A673 (cell line): Measurements from ENCODE around the gene TPSD1. TPM values are rescaled to one million over a fixed set of nuclear protein-coding genes. Genes with fewer than 3 reads are reported as not detected.
A peak's percentile ranks its signal among the peaks of the same experiment; 100 is the strongest.
"Not testable (repeated sequence)": the region's sequence is repeated elsewhere in the genome, so short reads cannot be mapped to it uniquely, and the experiment has no call there.

Experiments
- BruUV-seq: library from RNA; stranded (reverse); fragments of 400-500 nt; replicated peaks from 2 replicates; lab custom pipeline; 2021; lab: Mats Ljungman, UMichigan
- CTCF ChIA-PET: fragments of 300-600 bp; sonication (Branson Sonifier 250); formaldehyde crosslinking; loops from one replicate; lab custom pipeline; 2022; ENCODE audit warnings: antibody characterized with exemption; lab: Charles Lee
- POLR2A ChIA-PET: fragments of 300-600 bp; sonication (Branson Sonifier 250); formaldehyde crosslinking; loops from one replicate; lab custom pipeline; 2022; ENCODE audit warnings: antibody characterized with exemption; ENCODE audit not compliant: low non-redundant PET; lab: Charles Lee
- DNase-seq: peaks from one replicate; pipeline ENCODE4 v3.0.0-alpha.2; 2015; ENCODE audit warnings: low spot score
- H3K27ac ChIP-seq: fragments of 200-600 bp; sonication (generic); 2 replicates; pipeline ENCODE4 v1.5.1; 2016; ENCODE audit warnings: mixed run types, low read depth, mild to moderate bottlenecking, mixed read lengths, antibody characterized with exemption, low read length; ENCODE audit not compliant: poor library complexity, severe bottlenecking
- H3K27me3 ChIP-seq: fragments of 200-600 bp; sonication (generic); replicated peaks from 2 replicates; pipeline ENCODE4 v1.6.1; 2017; ENCODE audit warnings: mixed run types, low read depth, mild to moderate bottlenecking, mixed read lengths, antibody characterized with exemption, low read length; ENCODE audit not compliant: insufficient read depth, poor library complexity
- H3K36me3 ChIP-seq: fragments of 200-600 bp; sonication (generic); 2 replicates; pipeline ENCODE4 v1.6.1; 2016; ENCODE audit warnings: mixed run types, mild to moderate bottlenecking, mixed read lengths, antibody characterized with exemption, low read length; ENCODE audit not compliant: insufficient read depth, poor library complexity, severe bottlenecking
- H3K4me1 ChIP-seq: fragments of 200-600 bp; sonication (generic); 2 replicates; pipeline ENCODE4 v1.6.1; 2017; ENCODE audit warnings: mixed run types, mild to moderate bottlenecking, mixed read lengths, antibody characterized with exemption, low read length; ENCODE audit not compliant: insufficient read depth, poor library complexity, severe bottlenecking
- H3K4me3 ChIP-seq: fragments of 200-600 bp; sonication (generic); 2 replicates; pipeline ENCODE4 v1.5.1; 2016; ENCODE audit warnings: low read depth, mixed run types, mild to moderate bottlenecking, mixed read lengths, low read length; ENCODE audit not compliant: poor library complexity, severe bottlenecking
- H3K9me3 ChIP-seq: fragments of 200-600 bp; sonication (generic); 2 replicates; pipeline ENCODE4 v1.6.1; 2016; ENCODE audit warnings: mixed run types, low read depth, mild to moderate bottlenecking, mixed read lengths, antibody characterized with exemption, low read length; ENCODE audit not compliant: poor library complexity, severe bottlenecking
- intact Hi-C: fragments of 100-400 bp; cut with micrococcal nuclease; formaldehyde crosslinking; loops from one replicate; pipeline ENCODE4 v1.10.0; 2022; ENCODE audit not compliant: unreplicated experiment
- total RNA-seq: library from RNA; stranded (reverse); gene quantifications from 2 replicates; pipeline ENCODE4 v1.2.3, GENCODE V29; 2021

TPSD1 gene
- total RNA-seq, 1 experiment from 2014 or later = 2.3 TPM

DNA sequence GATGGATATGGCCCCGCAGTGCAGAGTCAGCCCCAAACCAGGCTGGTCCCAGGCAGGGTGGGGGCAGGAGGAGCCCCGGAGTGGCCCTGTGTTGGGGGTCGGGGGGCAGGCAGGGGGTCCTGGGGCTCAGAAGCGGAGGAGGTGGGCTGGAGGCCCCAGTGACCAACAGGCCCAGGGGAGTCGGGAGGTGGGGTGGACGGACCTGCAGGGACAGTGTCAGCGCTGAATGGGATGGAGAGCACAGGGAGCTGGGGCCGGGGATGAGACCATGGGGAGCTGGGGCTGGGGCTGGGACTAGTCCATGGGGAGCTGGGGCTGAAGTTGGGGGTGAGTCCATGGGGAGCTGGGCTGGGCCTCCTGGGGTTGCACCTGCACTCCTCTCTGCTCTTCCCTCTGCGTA lies 16.3 kb upstream of the TPSD1 start:
- H3K4me1 ChIP-seq, CTCF ChIA-PET, H3K36me3 ChIP-seq, intact Hi-C loops, DNase-seq, H3K27ac ChIP-seq, H3K27me3 ChIP-seq, POLR2A ChIA-PET, H3K9me3 ChIP-seq, BruUV-seq, H3K4me3 ChIP-seq: not testable (repeated sequence)

DNA sequence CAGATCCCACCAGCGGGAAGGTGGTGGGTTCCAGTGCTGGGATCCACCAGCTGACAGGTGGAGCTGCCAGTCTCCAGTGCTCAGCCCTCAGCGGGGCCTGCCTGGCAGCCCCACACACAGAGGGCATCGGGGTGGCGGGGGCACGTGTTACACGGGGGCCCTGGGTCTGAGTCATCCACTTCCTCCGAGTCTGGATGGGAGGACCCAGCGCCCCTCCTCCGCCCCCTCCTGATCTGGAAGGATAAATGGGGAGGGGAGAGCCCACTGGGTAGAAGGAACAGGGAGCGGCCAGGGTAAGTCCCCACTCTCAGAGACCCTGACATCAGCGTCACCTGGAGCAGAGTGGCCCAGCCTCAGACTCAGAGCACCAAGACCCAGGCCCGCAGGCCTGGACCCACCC lies 15.4 kb upstream of the TPSD1 start, which contains the start of gene TPSAB1:
TPSAB1 (plus strand) TSS at position 270 of the 400 bp plus-strand sequence. CDS start 234 bp downstream, outside the sequence.
- H3K27me3 ChIP-seq, H3K9me3 ChIP-seq, H3K27ac ChIP-seq, H3K4me1 ChIP-seq, H3K36me3 ChIP-seq, DNase-seq, BruUV-seq, POLR2A ChIA-PET, CTCF ChIA-PET, intact Hi-C loops, H3K4me3 ChIP-seq: not testable (repeated sequence)

DNA sequence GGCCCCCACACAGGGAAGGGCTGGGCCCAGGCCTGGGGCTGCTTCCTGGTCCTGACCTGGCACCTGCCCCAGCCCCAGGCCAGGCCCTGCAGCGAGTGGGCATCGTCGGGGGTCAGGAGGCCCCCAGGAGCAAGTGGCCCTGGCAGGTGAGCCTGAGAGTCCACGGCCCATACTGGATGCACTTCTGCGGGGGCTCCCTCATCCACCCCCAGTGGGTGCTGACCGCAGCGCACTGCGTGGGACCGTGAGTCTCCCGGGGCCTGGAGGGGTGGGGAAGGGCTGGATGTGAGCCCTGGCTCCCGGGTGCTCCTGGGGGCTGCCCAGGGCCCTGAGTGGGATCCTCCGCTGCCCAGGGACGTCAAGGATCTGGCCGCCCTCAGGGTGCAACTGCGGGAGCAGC lies 14.8 kb upstream of the TPSD1 start:
- H3K9me3 ChIP-seq, H3K27ac ChIP-seq, intact Hi-C loops, H3K4me3 ChIP-seq, H3K27me3 ChIP-seq, CTCF ChIA-PET, POLR2A ChIA-PET, H3K36me3 ChIP-seq, DNase-seq, BruUV-seq: not testable (repeated sequence)
- H3K4me1 ChIP-seq = peaks cover 11% of the 10 kb centered on the region

DNA sequence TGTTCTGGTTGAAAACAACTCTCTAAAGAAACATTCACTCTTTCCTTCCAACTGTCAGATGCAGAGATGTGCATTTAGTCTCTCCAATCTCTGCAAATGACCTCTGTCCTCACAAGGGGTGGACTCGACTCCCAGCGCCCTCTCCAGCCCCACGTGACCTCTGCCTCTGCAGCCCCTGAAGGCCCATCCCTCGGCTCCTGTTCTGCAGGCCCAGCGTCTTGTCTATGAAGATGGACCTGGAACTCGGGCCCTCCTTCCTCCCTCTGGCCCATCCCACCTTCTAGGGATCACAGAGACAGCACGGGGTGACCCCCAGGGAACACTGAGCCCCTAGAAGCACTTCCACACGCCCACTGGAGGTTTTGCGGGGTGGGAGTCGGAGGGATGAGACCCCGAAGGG lies 12.5 kb upstream of the TPSD1 start:
- DNase-seq, POLR2A ChIA-PET, intact Hi-C loops: not testable (repeated sequence)

DNA sequence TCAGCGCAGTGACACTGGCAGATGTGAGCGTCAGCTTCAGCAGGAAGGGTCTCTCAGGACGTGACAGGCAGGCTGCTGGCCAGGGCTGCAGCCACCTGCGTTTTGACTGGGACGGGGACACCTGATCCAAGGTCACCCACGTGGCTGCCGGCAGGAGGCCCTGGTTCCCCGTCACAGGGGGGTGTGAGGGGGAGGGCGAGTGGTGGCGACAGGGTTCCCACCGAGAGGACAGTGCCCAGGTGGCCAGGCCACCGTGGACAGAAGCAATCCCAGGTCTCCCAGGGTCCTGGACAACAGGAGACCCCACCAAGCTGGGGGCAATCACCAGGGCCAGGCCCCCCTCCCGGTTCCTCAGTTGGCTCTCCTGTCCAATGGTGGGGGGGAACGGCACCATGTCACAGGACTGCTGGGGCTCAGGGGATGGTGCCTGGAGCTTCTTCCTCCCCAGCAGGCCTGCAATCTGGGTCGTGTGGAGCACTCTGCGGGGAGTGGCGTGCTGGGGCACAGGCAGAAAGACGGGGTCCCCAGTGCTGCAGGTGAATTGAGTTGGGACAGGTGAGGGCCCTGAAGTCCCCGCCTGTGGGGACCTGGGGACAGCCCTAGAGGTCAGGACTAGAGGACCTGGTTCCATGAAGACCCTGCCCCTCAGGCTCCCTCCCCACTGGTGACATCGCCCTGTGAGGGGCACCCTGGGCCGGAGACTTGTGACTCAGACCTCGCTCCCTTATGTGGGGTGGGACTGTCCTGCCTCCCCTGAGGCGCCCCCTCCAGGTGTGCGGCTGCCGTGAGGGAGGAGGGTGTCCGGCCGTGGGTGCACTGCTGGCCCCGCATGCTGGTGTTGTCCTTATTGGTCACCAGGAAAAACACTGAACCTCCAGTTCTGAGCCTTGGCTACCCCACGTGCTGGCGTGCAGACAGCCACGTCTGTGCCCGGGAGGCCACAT lies 11.7 kb upstream of the TPSD1 start:
- BruUV-seq, H3K4me3 ChIP-seq, intact Hi-C loops, POLR2A ChIA-PET, H3K36me3 ChIP-seq, DNase-seq, H3K9me3 ChIP-seq, H3K27me3 ChIP-seq, CTCF ChIA-PET: not testable (repeated sequence)
- H3K27ac ChIP-seq = peak overlapping the region; percentile 90
- peaks cover 26% of the 10 kb centered on the region for H3K4me1 ChIP-seq

More for the DNA sequence above, 12.5 kb upstream of the TPSD1 start:
- H3K36me3 ChIP-seq, H3K27ac ChIP-seq, CTCF ChIA-PET, BruUV-seq, H3K4me3 ChIP-seq, H3K27me3 ChIP-seq, H3K9me3 ChIP-seq: not testable (repeated sequence)
- peaks cover 29% of the 10 kb centered on the region for H3K4me1 ChIP-seq
